Measurements from ENCODE around the gene RFC3.

GRCh38 chr13:33797622-33798021, 20.3 kb upstream of the RFC3 start:
- no peak for TF ChIP-seq CTCF (IDR thresholded peaks at IDR 0.05)
- TF ChIP-seq POLR2AphosphoS5 (IDR thresholded peaks at IDR 0.05), result no peak
